ENCODE data around the gene CRYZL1.

CRYZL1 gene

GRCh38 chr21:33643658-33644311, 2.2 kb upstream of the CRYZL1 start:
- H3K4me2 ChIP-seq (ENCODE audit: low read length, poor library complexity, severe bottlenecking) = peak overlapping the region; percentile 82
- no peak overlapping the region for H2AK5ac ChIP-seq (ENCODE audit: low read length, severe bottlenecking)
- H4K8ac ChIP-seq (ENCODE audit: low read length) = no peak overlapping the region
- no peak overlapping the region for H2BK120ac ChIP-seq (ENCODE audit: low read depth, low read length)
- DNase-seq = no peak
- no peak overlapping the region for H3K4ac ChIP-seq (ENCODE audit: low read depth in 1 of 2, low read length in 2 of 2)
- H3K36me3 ChIP-seq (ENCODE audit: control insufficient read depth in 1 of 2, insufficient read depth in 2 of 2, low read depth in 1 of 2, low read length in 2 of 2) = peaks cover 0 to 2% of the 10 kb centered on the region in 2 experiments
- H3K14ac ChIP-seq (ENCODE audit: low read length in 2 of 2) = no peak overlapping the region
- no peaks in the 10 kb centered on the region for H3K9me3 ChIP-seq (ENCODE audit: control insufficient read depth, low read length)
- peak overlapping the region in 1 of 2 experiments; percentile 21 for H3K18ac ChIP-seq (ENCODE audit: low read depth in 1 of 2, low read length in 2 of 2)
- H3K23ac ChIP-seq (ENCODE audit: low read length in 2 of 2) = no peak overlapping the region
- H3K9ac ChIP-seq (ENCODE audit: low read length) = peak overlapping the region; percentile 93
- 1% methylated on average over 5 of the region's 7 CpGs for WGBS
- peaks cover 9% of the 10 kb centered on the region for H3K79me1 ChIP-seq (replicated peaks; ENCODE audit: low read length, poor library complexity, severe bottlenecking)
- no peak overlapping the region for H2BK12ac ChIP-seq (ENCODE audit: low read length in 2 of 2)
- no peak overlapping the region for H2AFZ ChIP-seq (ENCODE audit: low read depth, low read length)
- no peaks in the 10 kb centered on the region for H3K27me3 ChIP-seq (ENCODE audit: control insufficient read depth in 1 of 2, insufficient read depth in 1 of 2, low read length in 2 of 2)
- peak overlapping the region; percentile 46 to 97 for H3K4me3 ChIP-seq (ENCODE audit: insufficient read depth in 1 of 2, low read depth in 1 of 2, low read length in 2 of 2)
- H2BK15ac ChIP-seq (ENCODE audit: low read depth, poor library complexity, severe bottlenecking) = no peak overlapping the region
- H3K27ac ChIP-seq (ENCODE audit: low read length, poor library complexity, severe bottlenecking) = peak overlapping the region; percentile 87
- H3K4me1 ChIP-seq (ENCODE audit: control insufficient read depth, insufficient read depth, low read depth, low read length) = peaks cover 8% of the 10 kb centered on the region
- H4K91ac ChIP-seq (ENCODE audit: low read length) = no peak overlapping the region
- no peak overlapping the region for H2BK5ac ChIP-seq (ENCODE audit: low read depth, low read length, poor library complexity, severe bottlenecking)

- Histone ChIP-seq H4K91ac (ENCODE audit: low read length) (peak overlapping the region; percentile 86), H2AK5ac (ENCODE audit: low read length, severe bottlenecking) (peak overlapping the region; percentile 73), H3K18ac (ENCODE audit: low read depth in 1 of 2, low read length in 2 of 2) (peak overlapping the region; percentile 90 to 96), H3K9me3 (ENCODE audit: control insufficient read depth, low read length) (no peaks in the 10 kb centered on the region), H3K4me2 (ENCODE audit: low read length, poor library complexity, severe bottlenecking) (peak overlapping the region; percentile 82), H3K36me3 (ENCODE audit: control insufficient read depth in 1 of 2, insufficient read depth in 2 of 2, low read depth in 1 of 2, low read length in 2 of 2) (peaks cover 0 to 2% of the 10 kb centered on the region in 2 experiments), H3K9ac (ENCODE audit: low read length) (peak overlapping the region; percentile 93), H3K27ac (ENCODE audit: low read length, poor library complexity, severe bottlenecking) (peak overlapping the region; percentile 87), H2BK5ac (ENCODE audit: low read depth, low read length, poor library complexity, severe bottlenecking) (peak overlapping the region; percentile 79), H3K4me3 (ENCODE audit: insufficient read depth in 1 of 2, low read depth in 1 of 2, low read length in 2 of 2) (peak overlapping the region; percentile 97 to 100), H2BK12ac (ENCODE audit: low read length in 2 of 2) (no peak overlapping the region), H3K14ac (ENCODE audit: low read length in 2 of 2) (peak overlapping the region in 1 of 2 experiments; percentile 93), H3K79me1 (replicated peaks; ENCODE audit: low read length, poor library complexity, severe bottlenecking) (peaks cover 6% of the 10 kb centered on the region), H3K4ac (ENCODE audit: low read depth in 1 of 2, low read length in 2 of 2) (peak overlapping the region; percentile 51 to 94), H2AFZ (ENCODE audit: low read depth, low read length) (peak overlapping the region; percentile 97), H4K8ac (ENCODE audit: low read length) (no peak overlapping the region), H3K23ac (ENCODE audit: low read length in 2 of 2) (peak overlapping the region in 1 of 2 experiments; percentile 97), H3K27me3 (ENCODE audit: control insufficient read depth in 1 of 2, insufficient read depth in 1 of 2, low read length in 2 of 2) (no peaks in the 10 kb centered on the region), H2BK15ac (ENCODE audit: low read depth, poor library complexity, severe bottlenecking) (peak overlapping the region; percentile 69), H3K4me1 (ENCODE audit: control insufficient read depth, insufficient read depth, low read depth, low read length) (peaks cover 8% of the 10 kb centered on the region), H2BK120ac (ENCODE audit: low read depth, low read length) (peak overlapping the region; percentile 42)
- peak; percentile 59 for DNase-seq
- under 1% methylated on average over 58 of the region's 78 CpGs for WGBS
Observed at GRCh38 chr21:33642896-33643657, 1.5 kb upstream of the CRYZL1 start.

GRCh38 chr21:33642027-33642895, 720 bp upstream of the CRYZL1 start, which contains the start of gene ITSN1:
Gene ITSN1, plus strand, starts transcription at chr21:33642501. Its CDS starts 76,328 bp downstream, at chr21:33718829.
- H2BK15ac ChIP-seq (ENCODE audit: low read depth, poor library complexity, severe bottlenecking) = peak within 1 kb of the TSS; percentile 69
- H2AFZ ChIP-seq (ENCODE audit: low read depth, low read length) = peak within 1 kb of the TSS; percentile 97
- H2AK5ac ChIP-seq (ENCODE audit: low read length, severe bottlenecking) = peak within 1 kb of the TSS; percentile 73
- H3K9me3 ChIP-seq (ENCODE audit: control insufficient read depth, low read length) = no peaks in the 10 kb centered on the region
- peak within 1 kb of the TSS; percentile 90 to 97 for H3K23ac ChIP-seq (ENCODE audit: low read length in 2 of 2)
- H3K4me3 ChIP-seq (ENCODE audit: insufficient read depth in 1 of 2, low read depth in 1 of 2, low read length in 2 of 2) = peak within 1 kb of the TSS; percentile 100
- peak within 1 kb of the TSS; percentile 77 for H2BK120ac ChIP-seq (ENCODE audit: low read depth, low read length)
- WGBS = under 1% methylated on average over 33 of the region's 71 CpGs
- H3K79me1 ChIP-seq (replicated peaks; ENCODE audit: low read length, poor library complexity, severe bottlenecking) = peaks cover 6% of the 10 kb centered on the region
- peak within 1 kb of the TSS; percentile 60 to 94 for H3K4ac ChIP-seq (ENCODE audit: low read depth in 1 of 2, low read length in 2 of 2)
- peak within 1 kb of the TSS; percentile 15 to 93 for H3K14ac ChIP-seq (ENCODE audit: low read length in 2 of 2)
- H3K4me2 ChIP-seq (ENCODE audit: low read length, poor library complexity, severe bottlenecking) = peak within 1 kb of the TSS; percentile 82
- DNase-seq = peak; percentile 100
- peak within 1 kb of the TSS; percentile 79 for H2BK5ac ChIP-seq (ENCODE audit: low read depth, low read length, poor library complexity, severe bottlenecking)
- peak within 1 kb of the TSS; percentile 100 for H3K9ac ChIP-seq (ENCODE audit: low read length)
- H4K91ac ChIP-seq (ENCODE audit: low read length) = peak within 1 kb of the TSS; percentile 94
- peak within 1 kb of the TSS; percentile 92 to 99 for H3K18ac ChIP-seq (ENCODE audit: low read depth in 1 of 2, low read length in 2 of 2)
- no peaks in the 10 kb centered on the region for H3K27me3 ChIP-seq (ENCODE audit: control insufficient read depth in 1 of 2, insufficient read depth in 1 of 2, low read length in 2 of 2)
- peaks cover 0 to 2% of the 10 kb centered on the region in 2 experiments for H3K36me3 ChIP-seq (ENCODE audit: control insufficient read depth in 1 of 2, insufficient read depth in 2 of 2, low read depth in 1 of 2, low read length in 2 of 2)
- H4K8ac ChIP-seq (ENCODE audit: low read length) = peak within 1 kb of the TSS; percentile 98
- peak within 1 kb of the TSS in 1 of 2 experiments; percentile 90 for H2BK12ac ChIP-seq (ENCODE audit: low read length in 2 of 2)
- H3K27ac ChIP-seq (ENCODE audit: low read length, poor library complexity, severe bottlenecking) = peak within 1 kb of the TSS; percentile 94
- peaks cover 5% of the 10 kb centered on the region for H3K4me1 ChIP-seq (ENCODE audit: control insufficient read depth, insufficient read depth, low read depth, low read length)
